ENCODE data around the gene SELENOV. TPM values are rescaled to one million over a fixed set of nuclear protein-coding genes. Genes with fewer than 3 reads are reported as not detected.
"Not testable (repeated sequence)": the region's sequence is repeated elsewhere in the genome, so short reads cannot be mapped to it uniquely, and the experiment has no call there.

SELENOV gene
- total RNA-seq, 4 donors from 2014 or later = 2.5 to 4.4 (median 3.3) TPM

- Histone ChIP-seq H3K9me3 (no peaks in the 10 kb centered on the region), H3K36me3 (peaks cover 67 to 71% of the 10 kb centered on the region in 2 donors), H3K27me3 (no peaks in the 10 kb centered on the region), H3K4me1 (no peaks in the 10 kb centered on the region), H3K27ac (no peak overlapping the region), H3K4me3 (replicated peaks in 1 of 3) (no peak overlapping the region)
- no peak for DNase-seq
- intact Hi-C loops (cut with DNase I) = loop anchor here (2.0 kb wide), 1 partner anchor 59 kb away; the partner anchor contains the start of gene EID2B
- TF ChIP-seq CTCF (IDR thresholded peaks at IDR 0.05) = no peak
- no peak for TF ChIP-seq POLR2A (IDR thresholded peaks at IDR 0.05)
- 85 to 95% methylated on average over 7 to 10 of the region's 11 CpGs for WGBS, 2 donors
These were observed 41.4 kb upstream of the SELENOV start for GRCh38 chr19:39473443-39473960.

- peaks cover 61 to 64% of the 10 kb centered on the region in 2 donors for H3K36me3 ChIP-seq
- intact Hi-C loops (cut with DNase I) = no loop called here
- H3K27me3 ChIP-seq = no peaks in the 10 kb centered on the region
- TF ChIP-seq CTCF (IDR thresholded peaks at IDR 0.05) (peak; percentile 50 to 76 (median 63)), POLR2A (IDR thresholded peaks at IDR 0.05) (no peak)
- H3K4me1 ChIP-seq = peaks cover 0 to under 1% of the 10 kb centered on the region in 2 donors
- H3K9me3 ChIP-seq = no peaks in the 10 kb centered on the region
- H3K4me3 ChIP-seq (replicated peaks in 1 of 3) = no peak overlapping the region
- H3K27ac ChIP-seq = no peak overlapping the region
- DNase-seq = peak; percentile 58 to 59
- WGBS, 2 donors = 63 to 64% methylated on average over 7 to 8 of the region's 9 CpGs
These were observed 40.8 kb upstream of the SELENOV start for GRCh38 chr19:39474139-39474620.

- WGBS, 2 donors = 100% methylated on average over 1 to 2 of the region's 2 CpGs
- intact Hi-C loops (cut with DNase I) = no loop called here
- peaks cover 45 to 49% of the 10 kb centered on the region in 2 donors for H3K36me3 ChIP-seq
These were observed 39.2 kb upstream of the SELENOV start for GRCh38 chr19:39475748-39476147.

GRCh38 chr19:39479319-39479801 lies 35.6 kb upstream of the SELENOV start:
- H3K4me3 ChIP-seq (replicated peaks in 1 of 3); intact Hi-C loops (cut with DNase I); H3K9me3 ChIP-seq; H3K27me3 ChIP-seq: not testable (repeated sequence)
- WGBS, 2 donors = 55 to 58% methylated on average over 11 of the region's 11 CpGs
- Histone ChIP-seq H3K36me3 (peaks cover 12 to 16% of the 10 kb centered on the region in 2 donors), H3K27ac (peak overlapping the region in 2 of 3 donors; percentile 80 to 94), H3K4me1 (peaks cover 17 to 20% of the 10 kb centered on the region in 2 donors)
- DNase-seq = peak in 1 of 2 donors; percentile 18

More at GRCh38 chr19:39475748-39476147, 39.2 kb upstream of the SELENOV start:
- no peak for DNase-seq
- H3K27ac ChIP-seq = no peak overlapping the region
- no peaks in the 10 kb centered on the region for H3K27me3 ChIP-seq
- TF ChIP-seq CTCF (IDR thresholded peaks at IDR 0.05) = no peak
- TF ChIP-seq POLR2A (IDR thresholded peaks at IDR 0.05) = no peak
- H3K9me3 ChIP-seq = no peaks in the 10 kb centered on the region
- peaks cover 7 to 12% of the 10 kb centered on the region in 2 donors for H3K4me1 ChIP-seq
- H3K4me3 ChIP-seq (replicated peaks in 1 of 3) = no peak overlapping the region

- DNase-seq = no peak
- Histone ChIP-seq H3K4me1 (peaks cover 17 to 20% of the 10 kb centered on the region in 2 donors), H3K9me3 (no peaks in the 10 kb centered on the region), H3K27ac (peak overlapping the region; percentile 65 to 94 (median 80)), H3K27me3 (no peaks in the 10 kb centered on the region), H3K4me3 (replicated peaks in 1 of 3) (peak overlapping the region; percentile 79 to 86 (median 81)), H3K36me3 (peaks cover 7 to 10% of the 10 kb centered on the region in 2 donors)
- WGBS, 2 donors = 26% methylated on average over 10 of the region's 10 CpGs
- TF ChIP-seq CTCF (IDR thresholded peaks at IDR 0.05) = no peak
- no peak for TF ChIP-seq POLR2A (IDR thresholded peaks at IDR 0.05)
- intact Hi-C loops (cut with DNase I) = no loop called here
These were observed 35.0 kb upstream of the SELENOV start for GRCh38 chr19:39479916-39480315.

Measured in thyroid gland (tissue), 4 donors.